Psoas muscle (tissue), 8 donors: ENCODE measurements around the gene B4GAT1. TPM values are rescaled to one million over a fixed set of nuclear protein-coding genes. Genes with fewer than 3 reads are reported as not detected.
A peak's percentile ranks its signal among the peaks of the same experiment; 100 is the strongest.
"Not testable (repeated sequence)": the region's sequence is repeated elsewhere in the genome, so short reads cannot be mapped to it uniquely, and the experiment has no call there.

Experiments
- ATAC-seq, 4 donors: fragments of 200-7000 bp; cut with Tn5 transposase; one replicate each; pipeline ENCODE4 v1.9.1; 2020; ENCODE audit warnings: moderate library complexity in 3 of 4, mild to moderate bottlenecking in 2 of 4
- DNase-seq, 2 donors: peaks; one replicate each; pipeline ENCODE4 v3.0.0-alpha.2; 2020
- H3K27ac ChIP-seq: fragments of 200-600 bp; one replicate; pipeline ENCODE4 v1.8.0; 2022
- H3K27me3 ChIP-seq, 3 donors: fragments of 200-600 bp in 1 of 3; one replicate each; pipeline versions ENCODE4 v1.6.1 to v1.8.0; 2013 to 2022; ENCODE audit warnings: low read length in 2 of 3, mild to moderate bottlenecking in 2 of 3, moderate library complexity in 1 of 3; ENCODE audit not compliant: insufficient read depth in 3 of 3
- H3K36me3 ChIP-seq, 2 donors: fragments of 200-600 bp in 1 of 2; one replicate each; pipeline versions ENCODE4 v1.6.1 to v1.8.0; 2013 to 2022; ENCODE audit warnings: low read depth in 1 of 2, mild to moderate bottlenecking in 1 of 2, moderate library complexity in 1 of 2; ENCODE audit not compliant: insufficient read depth in 1 of 2
- H3K4me1 ChIP-seq: fragments of 200-600 bp; one replicate; pipeline ENCODE4 v1.8.0; 2022
- H3K4me3 ChIP-seq: fragments of 200-600 bp; one replicate; pipeline ENCODE4 v1.8.0; 2022; ENCODE audit warnings: mild to moderate bottlenecking
- H3K9me3 ChIP-seq: fragments of 200-600 bp; one replicate; pipeline ENCODE4 v1.8.0; 2022
- CTCF ChIP-seq: fragments of 200-600 bp; IDR thresholded peaks from one replicate; pipeline ENCODE4 v1.8.0; 2022; ENCODE audit warnings: antibody characterized with exemption
- WGBS, 3 donors: extraction: QIAGEN DNeasy Blood & Tissue Kit; methylation state at CpG; one replicate each; pipeline versions ENCODE4 v1.1.6 to v1.1.7; 2013; 5-methylcytosine and 5-hydroxymethylcytosine counted together
- intact Hi-C, 2 donors: fragments of 100-400 bp; cut with DNase I; formaldehyde crosslinking; loops; one replicate each; pipeline versions ENCODE4 v1.11.0 to v1.14.2; 2022
- polyA plus RNA-seq, 3 donors: library from polyadenylated mRNA; stranded (reverse); fragments of 200-250 nt; gene quantifications; one replicate each; pipeline ENCODE4 v1.2.3, GENCODE V29; 2013
- total RNA-seq, 4 donors: library from RNA; stranded (reverse); fragmentation: NEBNext Ultra II Directional in 2 of 4; extraction: Animal tissue kit (Norgen Biotek cat#: 25700) in 2 of 4; gene quantifications; one replicate each; pipeline versions ENCODE4 v1.2.1 to v1.2.4, GENCODE V29; 2021 to 2023
- donor health status: healthy with polysubstance abuse.
- donor health status: DM: no; HTN: no; CAD: no; lungs with moderate emphysema.
- donor health status: Bipolar disorder and iron deficiency.
- donor health status: healthy.
- donor health status: DM: yes; HTN: yes; CAD: no.
- donor health status: DM: no; HTN: no; CAD: no.
- donor health status: DM: no; HTN: no; CAD: no.
- donor health status: DM: yes; HTN: yes; CAD: no.

B4GAT1 gene
- total and polyA plus RNA-seq, 7 donors = 12.6 to 50.3 (median 19.4) TPM

GRCh38 chr11:66323684-66324083, 23.7 kb downstream of the B4GAT1 start:
- WGBS, 3 donors = 95 to 100% (median 97%) methylated on average over 1 of the region's 1 CpG
- H3K4me3 ChIP-seq = no peak overlapping the region
- no peaks in the 10 kb centered on the region for H3K9me3 ChIP-seq
- peaks cover 5% of the 10 kb centered on the region for H3K4me1 ChIP-seq
- intact Hi-C loops = no loop called here
- no peak overlapping the region for H3K27ac ChIP-seq
- no peaks in the 10 kb centered on the region for H3K36me3 ChIP-seq
- H3K27me3 ChIP-seq = no peaks in the 10 kb centered on the region
- no peak for TF ChIP-seq CTCF
- no peak for ATAC-seq
- DNase-seq = no peak

DNA sequence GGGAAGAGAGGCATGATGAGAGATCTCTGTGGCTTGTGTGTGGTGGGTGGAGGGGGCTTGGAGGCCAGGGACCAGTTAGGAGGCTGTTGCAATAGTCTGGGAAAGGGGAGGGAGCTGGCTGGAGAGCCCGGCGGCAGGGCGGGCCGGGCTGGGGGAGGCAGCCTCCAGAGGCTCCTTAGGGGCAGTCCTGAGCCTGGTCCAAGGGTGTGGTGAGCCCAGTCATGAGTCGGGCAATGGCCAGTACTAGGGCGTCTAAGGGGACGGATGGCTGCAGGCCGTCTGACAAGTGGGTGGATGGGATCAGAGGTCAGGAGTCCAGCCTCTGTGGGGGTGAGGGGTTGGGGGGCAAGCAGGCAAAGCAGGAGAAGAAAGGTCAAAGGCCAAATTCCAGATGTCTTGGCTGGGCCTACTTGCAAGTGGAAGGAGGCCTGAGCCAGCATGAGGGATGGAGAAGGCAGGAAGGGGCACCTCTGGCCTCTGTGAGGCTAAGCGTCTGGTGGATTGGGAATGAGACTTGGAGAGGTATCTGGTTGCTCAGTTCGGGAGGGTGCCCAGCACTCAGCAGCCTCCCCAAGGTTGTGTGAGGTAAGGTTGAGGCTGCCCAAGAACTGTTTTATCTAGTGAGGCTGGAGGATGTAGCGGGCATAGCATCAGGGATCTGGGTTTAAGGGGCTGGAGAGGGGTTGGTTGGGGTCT, 24.5 kb downstream of the B4GAT1 start:
- no peaks in the 10 kb centered on the region for H3K4me1 ChIP-seq
- WGBS, 3 donors = 69 to 71% (median 70%) methylated on average over 11 of the region's 11 CpGs
- peak; percentile 29 to 54 (median 44) for ATAC-seq

GRCh38 chr11:66321606-66322005, 25.8 kb downstream of the B4GAT1 start:
- Histone ChIP-seq H3K27me3 (peaks cover 0 to 13% (median 0%) of the 10 kb centered on the region in 3 donors), H3K4me3 (no peak overlapping the region), H3K4me1 (no peaks in the 10 kb centered on the region), H3K9me3 (no peaks in the 10 kb centered on the region), H3K36me3 (no peaks in the 10 kb centered on the region), H3K27ac (no peak overlapping the region)
- DNase-seq = peak; percentile 51 to 61
- 62 to 80% (median 69%) methylated on average over 4 of the region's 4 CpGs for WGBS, 3 donors
- intact Hi-C loops = no loop called here
- no peak for ATAC-seq
- TF ChIP-seq CTCF = no peak

More for the DNA sequence above, 24.5 kb downstream of the B4GAT1 start:
- DNase-seq = peak; percentile 81 to 91
- no peaks in the 10 kb centered on the region for H3K9me3 ChIP-seq
- intact Hi-C loops = no loop called here
- no peak overlapping the region for H3K4me3 ChIP-seq
- H3K27ac ChIP-seq = no peak overlapping the region
- TF ChIP-seq CTCF = no peak
- no peaks in the 10 kb centered on the region for H3K36me3 ChIP-seq
- peaks cover 0 to 4% (median 0%) of the 10 kb centered on the region in 3 donors for H3K27me3 ChIP-seq

DNA sequence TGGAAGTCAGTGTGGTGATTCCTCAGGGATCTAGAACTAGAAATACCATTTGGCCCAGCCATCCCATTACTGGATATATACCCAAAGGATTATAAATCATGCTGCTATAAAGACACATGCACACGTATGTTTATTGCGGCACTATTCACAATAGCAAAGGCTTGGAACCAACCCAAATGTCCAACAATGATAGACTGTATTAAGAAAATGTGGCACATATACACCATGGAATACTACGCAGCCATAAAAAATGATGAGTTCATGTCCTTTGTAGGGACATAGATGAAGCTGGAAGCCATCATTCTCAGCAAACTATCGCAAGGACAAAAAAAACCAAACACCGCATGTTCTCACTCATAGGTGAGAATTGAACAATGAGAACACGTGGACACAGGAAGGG, 26.7 kb downstream of the B4GAT1 start:
- not testable (repeated sequence) for H3K4me1 ChIP-seq
- 86 to 91% (median 88%) methylated on average over 6 of the region's 6 CpGs for WGBS, 3 donors
- H3K27me3 ChIP-seq = peaks cover 0 to 21% (median 6%) of the 10 kb centered on the region in 3 donors

GRCh38 chr11:66320289-66320688, 27.1 kb downstream of the B4GAT1 start:
- H3K36me3 ChIP-seq, H3K4me1 ChIP-seq, H3K4me3 ChIP-seq, intact Hi-C loops, ATAC-seq, DNase-seq, H3K9me3 ChIP-seq, H3K27ac ChIP-seq: not testable (repeated sequence)
- peaks cover 0 to 26% (median 6%) of the 10 kb centered on the region in 3 donors for H3K27me3 ChIP-seq
- WGBS, 3 donors = 94 to 100% (median 98%) methylated on average over 1 of the region's 2 CpGs

More for the DNA sequence above, 26.7 kb downstream of the B4GAT1 start:
- intact Hi-C loops, H3K4me3 ChIP-seq, H3K27ac ChIP-seq, H3K36me3 ChIP-seq, DNase-seq, H3K9me3 ChIP-seq, ATAC-seq: not testable (repeated sequence)
